NCI-H2081 (cell line): Measurements from ENCODE around the gene TMEM125.

Source experiments
- DNase-seq, 2 experiments: peaks; one replicate each; lab custom pipeline; 2025; lab: John Stamatoyannopoulos, UW

The TMEM125 gene

DNA sequence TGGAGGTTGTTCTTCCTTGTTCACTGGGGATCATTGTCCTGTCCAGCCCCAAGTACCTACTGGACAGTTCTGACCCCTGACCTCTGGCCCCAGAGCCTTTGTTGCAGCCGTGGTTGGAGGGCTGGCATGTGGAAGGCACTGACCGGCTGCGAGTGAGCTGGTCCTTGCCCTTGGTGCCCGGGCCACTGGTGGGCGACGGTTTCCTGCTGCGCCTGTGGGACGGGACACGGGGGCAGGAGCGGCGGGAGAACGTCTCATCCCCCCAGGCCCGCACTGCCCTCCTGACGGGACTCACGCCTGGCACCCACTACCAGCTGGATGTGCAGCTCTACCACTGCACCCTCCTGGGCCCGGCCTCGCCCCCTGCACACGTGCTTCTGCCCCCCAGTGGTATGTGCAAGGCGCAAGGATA is 42.4 kb downstream of the TMEM125 start:
- no peak for DNase-seq

GRCh38 chr1:43312663-43313515 is 43.1 kb downstream of the TMEM125 start:
- DNase-seq = no peak

DNA sequence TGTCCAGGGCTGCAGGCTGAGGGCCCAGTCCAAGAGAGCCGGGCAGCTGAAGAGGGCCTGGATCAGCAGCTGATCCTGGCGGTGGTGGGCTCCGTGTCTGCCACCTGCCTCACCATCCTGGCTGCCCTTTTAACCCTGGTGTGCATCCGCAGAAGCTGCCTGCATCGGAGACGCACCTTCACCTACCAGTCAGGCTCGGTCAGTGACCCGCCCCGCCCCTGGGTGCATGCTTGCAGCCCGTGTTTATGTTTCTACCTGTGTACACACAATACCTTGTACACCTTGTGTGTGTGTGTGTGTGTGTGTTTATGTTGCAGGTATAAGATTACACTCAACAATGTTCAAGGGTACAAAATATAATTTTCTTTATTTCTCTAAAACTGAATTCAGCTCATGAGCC is 44.0 kb downstream of the TMEM125 start:
- DNase-seq = no peak

- DNase-seq = no peak
Measured at GRCh38 chr1:43314233-43314632, 44.5 kb downstream of the TMEM125 start.

GRCh38 chr1:43315481-43315880 is 45.7 kb downstream of the TMEM125 start:
- no peak for DNase-seq

GRCh38 chr1:43315963-43316737 is 46.4 kb downstream of the TMEM125 start:
- DNase-seq = no peak

GRCh38 chr1:43316738-43317520 is 47.1 kb downstream of the TMEM125 start:
- no peak for DNase-seq

- DNase-seq = no peak
Measured at GRCh38 chr1:43317817-43318471, 48.2 kb downstream of the TMEM125 start.

DNA sequence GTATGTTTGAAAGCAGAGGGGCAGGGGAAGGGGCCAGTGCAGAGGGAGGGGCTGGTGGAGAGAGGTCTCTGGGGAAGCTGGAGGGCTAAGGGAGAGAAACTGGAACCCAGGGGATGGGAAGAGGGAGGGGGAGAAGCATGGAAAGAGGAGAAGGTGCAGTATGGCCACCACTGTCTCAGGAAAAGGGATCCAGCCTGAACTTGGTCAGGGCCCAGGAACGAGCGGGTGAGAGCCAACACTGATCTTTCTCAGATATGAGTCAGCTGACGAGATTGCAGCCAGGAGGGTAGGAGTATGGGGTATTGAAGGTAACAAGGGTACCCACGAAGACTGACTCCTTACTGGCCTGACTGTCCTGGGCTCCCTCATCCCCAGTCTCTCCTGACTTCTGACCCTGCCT is 49.0 kb downstream of the TMEM125 start:
- no peak for DNase-seq

GRCh38 chr1:43319288-43319687 is 49.5 kb downstream of the TMEM125 start:
- DNase-seq = no peak

- DNase-seq = no peak
Measured at GRCh38 chr1:43319766-43320165, 50.0 kb downstream of the TMEM125 start.

DNA sequence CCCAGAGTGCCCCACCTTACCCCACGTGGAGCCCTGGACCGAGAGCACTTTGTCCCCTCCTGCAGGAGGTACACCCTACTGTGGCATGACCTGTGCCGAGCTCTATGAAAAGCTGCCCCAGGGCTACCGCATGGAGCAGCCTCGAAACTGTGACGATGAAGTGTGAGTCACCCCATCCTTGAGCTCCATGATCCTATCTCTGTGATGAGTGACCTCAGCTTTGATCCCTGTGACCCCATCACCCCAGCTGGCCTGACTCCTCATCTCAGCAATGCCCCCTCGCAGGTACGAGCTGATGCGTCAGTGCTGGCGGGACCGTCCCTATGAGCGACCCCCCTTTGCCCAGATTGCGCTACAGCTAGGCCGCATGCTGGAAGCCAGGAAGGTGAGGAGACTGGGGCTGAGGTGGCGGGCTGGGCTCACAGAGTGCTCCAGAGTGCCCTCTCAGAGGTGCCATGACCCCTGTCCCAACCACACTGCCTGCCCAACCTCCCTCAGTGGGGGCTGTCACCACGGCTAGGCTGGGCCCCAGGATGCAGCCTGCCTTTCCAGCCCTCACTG is 51.6 kb downstream of the TMEM125 start:
- no peak for DNase-seq

- no peak for DNase-seq
Measured at GRCh38 chr1:43322506-43322905, 52.7 kb downstream of the TMEM125 start.
